H1 (cell line): ENCODE measurements around the gene EVA1B. TPM values are rescaled to one million over a fixed set of nuclear protein-coding genes. Genes with fewer than 3 reads are reported as not detected.

Source experiments
- CTCF ChIA-PET: fragments of 300-600 bp; sonication (Branson Sonifier 250); formaldehyde crosslinking; loops from one replicate; lab custom pipeline; 2021; ENCODE audit not compliant: partially characterized antibody; lab: Charles Lee
- POLR2A ChIA-PET: fragments of 300-600 bp; sonication (Branson Sonifier 250); formaldehyde crosslinking; loops from one replicate; lab custom pipeline; 2021; ENCODE audit warnings: inconsistent platforms; ENCODE audit not compliant: partially characterized antibody; lab: Charles Lee
- DNase-seq, 2 experiments: peaks; one replicate each; pipeline versions ENCODE4 v3.0.0 to v3.0.0-alpha.2; 2010 to 2022; ENCODE audit warnings: low spot score in 2 of 2, low read depth in 1 of 2, mixed read lengths in 1 of 2
- FAIRE-seq: peaks from 2 replicates; lab custom pipeline; 2011; peaks lifted over from hg19 to GRCh38; lab: Jason Lieb, UNC
- H2AFZ ChIP-seq: 2 replicates; pipeline ENCODE4 v1.8.1; 2012; ENCODE audit warnings: low read length, inconsistent platforms
- H2AK5ac ChIP-seq: 2 replicates; pipeline ENCODE4 v1.6.1; 2013; ENCODE audit warnings: low read depth, low read length
- H2BK120ac ChIP-seq: replicated peaks from 2 replicates; pipeline ENCODE3; 2013; ENCODE audit warnings: low read depth, low read length, inconsistent platforms
- H2BK12ac ChIP-seq: 2 replicates; pipeline ENCODE4 v1.6.1; 2013; ENCODE audit warnings: low read depth, low read length
- H2BK15ac ChIP-seq: 2 replicates; pipeline ENCODE4 v1.6.1; 2013; ENCODE audit warnings: low read length
- H2BK20ac ChIP-seq: 2 replicates; pipeline ENCODE4 v1.6.1; 2013; ENCODE audit warnings: low read length
- H2BK5ac ChIP-seq: 2 replicates; pipeline ENCODE4 v1.6.1; 2013; ENCODE audit warnings: low read depth, low read length
- H3K14ac ChIP-seq: 2 replicates; pipeline ENCODE4 v1.6.1; 2013; ENCODE audit warnings: inconsistent platforms; ENCODE audit not compliant: insufficient read length
- H3K18ac ChIP-seq: 2 replicates; pipeline ENCODE4 v1.6.1; 2013; ENCODE audit warnings: low read length; ENCODE audit errors: extremely low read depth
- H3K23ac ChIP-seq: 2 replicates; pipeline ENCODE4 v1.6.1; 2013; ENCODE audit warnings: inconsistent platforms; ENCODE audit not compliant: insufficient read length
- H3K23me2 ChIP-seq: 2 replicates; pipeline ENCODE4 v1.6.1; 2013; ENCODE audit warnings: low read depth, low read length
- H3K27ac ChIP-seq: 2 replicates; pipeline ENCODE4 v1.6.1; 2011; ENCODE audit warnings: low read depth, low read length, inconsistent platforms
- H3K27me3 ChIP-seq, 4 experiments: replicated peaks in 1 of 4; 1 replicate in 1 of 4; 2 replicates in 3 of 4; pipeline versions ENCODE4 v1.6.1 to v1.8.1; 2011 to 2013; ENCODE audit warnings: low read length in 3 of 4, mild to moderate bottlenecking in 3 of 4, inconsistent platforms in 2 of 4, mixed read lengths in 2 of 4, moderate library complexity in 1 of 4; ENCODE audit not compliant: control insufficient read depth in 3 of 4, insufficient read depth in 3 of 4; ENCODE audit errors: extremely low read depth in 1 of 4
- H3K36me3 ChIP-seq, 4 experiments: 2 replicates each; pipeline versions ENCODE4 v1.6.1 to v1.8.1; 2011 to 2013; ENCODE audit warnings: mild to moderate bottlenecking in 4 of 4, low read length in 3 of 4, moderate library complexity in 2 of 4, control low read depth in 1 of 4, inconsistent platforms in 1 of 4; ENCODE audit not compliant: insufficient read depth in 4 of 4, control insufficient read depth in 2 of 4
- H3K4ac ChIP-seq: replicated peaks from 2 replicates; pipeline ENCODE3; 2013; ENCODE audit warnings: low read length, low read depth, mixed read lengths, inconsistent platforms; ENCODE audit not compliant: insufficient read length
- H3K4me1 ChIP-seq, 4 experiments: replicated peaks in 1 of 4; 1 replicate in 1 of 4; 2 replicates in 3 of 4; pipeline versions ENCODE4 v1.6.1 to v1.8.1; 2011 to 2013; ENCODE audit warnings: low read length in 3 of 4, inconsistent platforms in 2 of 4, mixed read lengths in 1 of 4; ENCODE audit not compliant: insufficient read depth in 4 of 4, control insufficient read depth in 3 of 4
- H3K4me2 ChIP-seq, 2 experiments: 2 replicates each; pipeline versions ENCODE4 v1.6.1 to v1.8.1; 2011 to 2013; ENCODE audit warnings: low read depth in 2 of 2, low read length in 2 of 2, control low read depth in 1 of 2, inconsistent platforms in 1 of 2, mild to moderate bottlenecking in 1 of 2; ENCODE audit not compliant: insufficient read depth in 1 of 2
- H3K4me3 ChIP-seq, 4 experiments: fragments of 200-600, 300-600 bp in 1 of 4; sonication (generic), shearing (Covaris generic), sonication (Bioruptor Twin) in 1 of 4; 2 replicates each; pipeline versions ENCODE4 v1.5.1 to v1.8.1; 2011 to 2016; ENCODE audit warnings: low read length in 4 of 4, low read depth in 3 of 4, control low read depth in 2 of 4, inconsistent platforms in 2 of 4, mild to moderate bottlenecking in 2 of 4, mixed read lengths in 1 of 4, moderate library complexity in 1 of 4; ENCODE audit not compliant: insufficient read depth in 2 of 4; ENCODE audit errors: extremely low read depth in 1 of 4
- H3K56ac ChIP-seq: replicated peaks from 2 replicates; pipeline ENCODE3; 2013; ENCODE audit warnings: low read depth, mild to moderate bottlenecking, mixed read lengths, low read length, inconsistent platforms; ENCODE audit not compliant: insufficient read length
- H3K79me1 ChIP-seq: 2 replicates; pipeline ENCODE4 v1.6.1; 2013; ENCODE audit warnings: low read depth, low read length, control low read depth
- H3K79me2 ChIP-seq, 2 experiments: 2 replicates each; pipeline versions ENCODE4 v1.6.1 to v1.8.1; 2012 to 2013; ENCODE audit warnings: low read length in 2 of 2, mild to moderate bottlenecking in 2 of 2, inconsistent platforms in 1 of 2; ENCODE audit not compliant: insufficient read depth in 2 of 2, control insufficient read depth in 1 of 2
- H3K9ac ChIP-seq, 4 experiments: replicated peaks in 1 of 4; 1 replicate in 1 of 4; 2 replicates in 3 of 4; pipeline versions ENCODE4 v1.6.1 to v1.8.1; 2011 to 2013; ENCODE audit warnings: low read depth in 3 of 4, low read length in 3 of 4, control low read depth in 2 of 4, mild to moderate bottlenecking in 2 of 4, moderate library complexity in 2 of 4, inconsistent platforms in 1 of 4; ENCODE audit errors: extremely low read depth in 1 of 4
- H3K9me3 ChIP-seq, 2 experiments: 2 replicates each; pipeline versions ENCODE4 v1.6.1 to v1.8.1; 2012 to 2013; ENCODE audit warnings: mild to moderate bottlenecking in 2 of 2, moderate library complexity in 2 of 2, control low read depth in 1 of 2, inconsistent platforms in 1 of 2, low read depth in 1 of 2, low read length in 1 of 2, mixed read lengths in 1 of 2; ENCODE audit not compliant: insufficient read depth in 2 of 2
- H4K20me1 ChIP-seq, 2 experiments: replicated peaks in 1 of 2; 2 replicates each; pipeline versions ENCODE3 to v1.8.1; 2011 to 2013; ENCODE audit warnings: inconsistent platforms in 2 of 2, low read length in 2 of 2, mild to moderate bottlenecking in 1 of 2; ENCODE audit not compliant: insufficient read depth in 2 of 2, control insufficient read depth in 1 of 2
- H4K5ac ChIP-seq: 2 replicates; pipeline ENCODE4 v1.6.1; 2013; ENCODE audit warnings: low read length, low read depth, mixed read lengths, inconsistent platforms; ENCODE audit not compliant: insufficient read length
- H4K8ac ChIP-seq: 2 replicates; pipeline ENCODE4 v1.8.0; 2013; ENCODE audit warnings: mild to moderate bottlenecking, moderate library complexity, low read length, inconsistent platforms; ENCODE audit not compliant: insufficient read depth; ENCODE audit errors: extremely low read depth
- H4K91ac ChIP-seq: replicated peaks from 2 replicates; pipeline ENCODE3; 2013; ENCODE audit warnings: low read length, mixed read lengths, inconsistent platforms; ENCODE audit not compliant: insufficient read length
- ATF2 ChIP-seq: IDR thresholded peaks from 2 replicates; pipeline ENCODE4 v1.6.1; 2012; ENCODE audit warnings: low read length, inconsistent platforms
- BRCA1 ChIP-seq: IDR thresholded peaks from 2 replicates; pipeline ENCODE4 v1.6.1; 2012; ENCODE audit warnings: low read depth, low read length, improper control_type of control experiment
- CHD1 ChIP-seq: IDR thresholded peaks from 2 replicates; pipeline ENCODE4 v1.6.1; 2012; ENCODE audit warnings: low read depth, low read length, improper control_type of control experiment
- CTBP2 ChIP-seq: IDR thresholded peaks from 2 replicates; pipeline ENCODE4 v1.7.0; 2011; ENCODE audit warnings: borderline replicate concordance, mild to moderate bottlenecking, moderate library complexity, mixed read lengths, low read length; ENCODE audit not compliant: insufficient read depth, insufficient read length
- EGR1 ChIP-seq: IDR thresholded peaks from 2 replicates; pipeline ENCODE4 v1.6.1; 2011; ENCODE audit warnings: low read depth, low read length, borderline replicate concordance
- JUND ChIP-seq: IDR thresholded peaks from 2 replicates; pipeline ENCODE4 v1.6.1; 2011; ENCODE audit warnings: mild to moderate bottlenecking, improper control_type of control experiment, low read length
- KDM4A ChIP-seq: IDR thresholded peaks from one replicate; pipeline ENCODE4 v1.7.1; 2012; ENCODE audit warnings: low read depth, mild to moderate bottlenecking, moderate library complexity, low read length, inconsistent platforms; ENCODE audit not compliant: severe bottlenecking
- PHF8 ChIP-seq: fragments of 200-600 bp; sonication (generic); conservative IDR thresholded peaks from 2 replicates; pipeline ENCODE4 v1.7.1; 2012; ENCODE audit warnings: low read depth, mild to moderate bottlenecking, inconsistent platforms, low read length, moderate library complexity
- RAD21 ChIP-seq, 2 experiments: IDR thresholded peaks in 1 of 2; conservative IDR thresholded peaks in 1 of 2; 2 replicates each; pipeline ENCODE4 v1.6.1; 2011; ENCODE audit warnings: low read depth in 2 of 2, low read length in 2 of 2, improper control_type of control experiment in 1 of 2, inconsistent platforms in 1 of 2, mild to moderate bottlenecking in 1 of 2, moderate library complexity in 1 of 2
- RXRA ChIP-seq: IDR thresholded peaks from 2 replicates; pipeline ENCODE4 v1.6.1; 2011; ENCODE audit warnings: low read depth, mild to moderate bottlenecking, low read length, moderate library complexity; ENCODE audit not compliant: insufficient read depth
- SUZ12 ChIP-seq: fragments of 200-600 bp; sonication (generic); IDR thresholded peaks from 2 replicates; pipeline ENCODE4 v1.6.1; 2012; ENCODE audit warnings: mild to moderate bottlenecking, inconsistent platforms, low read length, moderate library complexity, mixed read lengths
- TBP ChIP-seq: IDR thresholded peaks from 2 replicates; pipeline ENCODE4 v1.6.1; 2011; ENCODE audit warnings: low read depth, low read length, improper control_type of control experiment
- WGBS, 2 experiments: shearing (Covaris generic) in 1 of 2; methylation state at CpG; one replicate each; pipeline versions ENCODE4 v1.1.6 to v1.1.7; 2013 to 2015; ENCODE audit warnings: low lambda C conversion rate in 2 of 2, mixed read lengths in 2 of 2, inconsistent platforms in 1 of 2, low coverage in 1 of 2, missing lambda C conversion rate in 1 of 2; ENCODE audit not compliant: insufficient replicate concordance in 2 of 2, insufficient coverage in 1 of 2, insufficient read length in 1 of 2; ENCODE audit errors: extremely low coverage in 1 of 2, missing lambda C conversion rate in 1 of 2; 5-methylcytosine and 5-hydroxymethylcytosine counted together
- polyA plus RNA-seq, 7 experiments: library from polyadenylated mRNA; depleted of rRNA in 3 of 7; stranded (reverse) in 5 of 7; unstranded in 2 of 7; fragments of >200 nt in 5 of 7; fragments of 200-250 nt in 2 of 7; gene quantifications; 1 replicate in 5 of 7; 2 replicates in 1 of 7; 4 replicates in 1 of 7; pipeline versions ENCODE4 v1.2.1 to v1.2.3, GENCODE V29; 2011 to 2013; ENCODE audit warnings: missing spikeins in 2 of 7, mixed read lengths in 2 of 7
- total RNA-seq: library from RNA; stranded (reverse); fragmentation: NEBNext Ultra II Directional; extraction: Animal tissue kit (Norgen Biotek cat#: 25700); gene quantifications from 2 replicates; pipeline ENCODE4 v1.2.1, GENCODE V29; 2021

EVA1B gene
- total and polyA plus RNA-seq, 2 of the 8 experiments (the other 6 are each of a cell fraction or from before 2014, with no cell fraction given), result 10.0 to 19.9 TPM

- Histone ChIP-seq H4K8ac (no peak overlapping the region), H2BK15ac (no peak overlapping the region), H3K4me2 (no peak overlapping the region), H4K91ac (no peak overlapping the region), H3K9ac (no peak overlapping the region), H2BK12ac (no peak overlapping the region), H3K4me3 (no peak overlapping the region), H3K36me3 (peaks cover 0 to 25% (median 16%) of the 10 kb centered on the region in 4 experiments; a peak in 7 of 8 replicates), H3K4ac (no peak overlapping the region), H3K9me3 (no peaks in the 10 kb centered on the region), H3K18ac (no peak overlapping the region), H2AK5ac (no peak overlapping the region), H3K27ac (no peak overlapping the region), H2BK20ac (no peak overlapping the region), H3K23ac (no peak overlapping the region), H3K14ac (no peak overlapping the region), H3K23me2 (no peaks in the 10 kb centered on the region), H3K27me3 (no peaks in the 10 kb centered on the region), H2AFZ (no peak overlapping the region), H3K79me1 (peaks cover 2% of the 10 kb centered on the region), H2BK5ac (no peak overlapping the region), H2BK120ac (no peak overlapping the region), H4K20me1 (peaks cover 0 to 4% of the 10 kb centered on the region in 2 experiments), H4K5ac (no peak overlapping the region), H3K79me2 (peaks cover 3 to 30% of the 10 kb centered on the region in 2 experiments; a peak in 2 of 4 replicates), H3K56ac (no peak overlapping the region), H3K4me1 (no peaks in the 10 kb centered on the region)
- DNase-seq (no peak), FAIRE-seq (no peak)
- ChIA-PET CTCF (interaction anchor here (0.6 to 1.2 kb wide), 2 partner anchors 11 to 33 kb away, joined by 3 read pairs; no protein-coding TSS in a partner anchor), POLR2A (no interaction called here)
- WGBS, 2 experiments, result 93% methylated on average over 1 of the region's 1 CpG; no CpG with 5 or more reads in 1 of the 2 experiments
- TF ChIP-seq CTBP2, result no peak
- no peak for TF ChIP-seq CHD1
- no peak for TF ChIP-seq BRCA1
- no peak for TF ChIP-seq TBP
- no peak for TF ChIP-seq KDM4A
- no peak for TF ChIP-seq RXRA
- no peak for TF ChIP-seq SUZ12
- TF ChIP-seq PHF8, result no peak
- no peak for TF ChIP-seq EGR1
- no peak for TF ChIP-seq JUND
- no peak for TF ChIP-seq ATF2
- no peak for TF ChIP-seq RAD21 (IDR thresholded peaks at IDR 0.05 in 1 of 2, conservative IDR thresholded peaks at IDR 0.05 in 1 of 2; ENCODE audit: low read depth in 2 of 2, low read length in 2 of 2)
These were observed 49.2 kb downstream of the EVA1B start for GRCh38 chr1:36274201-36274600.
